ENCODE results near the gene RERE.
"Not testable (repeated sequence)": the region's sequence is repeated elsewhere in the genome, so short reads cannot be mapped to it uniquely, and the experiment has no call there.

The RERE gene

GRCh38 chr1:8598783-8599182 lies 218.7 kb downstream of the RERE start:
- peak in 1 of 2 donors; percentile 19 for DNase-seq

DNA sequence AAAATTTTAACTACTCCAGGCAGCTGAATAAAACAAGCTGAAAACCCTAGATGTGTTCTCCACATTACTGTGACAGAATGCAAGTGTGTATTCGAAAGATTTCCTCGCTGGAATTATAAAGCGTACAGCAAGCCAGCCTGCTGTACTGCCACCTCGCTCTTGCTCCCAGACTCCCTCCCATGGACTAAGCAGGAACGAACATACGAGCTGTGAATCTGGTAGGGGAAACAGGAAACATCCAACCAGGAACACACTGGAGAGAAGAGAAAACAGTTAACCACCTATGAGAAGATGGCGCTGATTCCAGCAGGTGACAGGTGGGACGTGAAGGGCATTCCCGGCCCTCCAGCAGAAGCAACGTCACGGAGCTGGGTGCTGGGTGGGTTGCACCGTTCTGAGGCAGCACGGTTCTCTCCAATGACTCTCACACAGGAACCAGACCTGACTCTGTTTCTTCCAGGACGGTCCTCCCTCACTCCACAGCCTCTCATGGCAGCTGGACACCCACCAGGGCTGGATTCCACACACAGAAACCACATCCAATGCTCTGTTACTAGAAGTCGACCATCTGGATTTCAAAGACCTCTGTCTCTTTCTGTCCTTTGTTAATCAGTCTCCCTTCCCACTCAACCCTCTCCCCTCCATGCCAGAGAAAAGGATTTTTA lies 219.2 kb downstream of the RERE start:
- DNase-seq: peak; percentile 47 to 78

DNA sequence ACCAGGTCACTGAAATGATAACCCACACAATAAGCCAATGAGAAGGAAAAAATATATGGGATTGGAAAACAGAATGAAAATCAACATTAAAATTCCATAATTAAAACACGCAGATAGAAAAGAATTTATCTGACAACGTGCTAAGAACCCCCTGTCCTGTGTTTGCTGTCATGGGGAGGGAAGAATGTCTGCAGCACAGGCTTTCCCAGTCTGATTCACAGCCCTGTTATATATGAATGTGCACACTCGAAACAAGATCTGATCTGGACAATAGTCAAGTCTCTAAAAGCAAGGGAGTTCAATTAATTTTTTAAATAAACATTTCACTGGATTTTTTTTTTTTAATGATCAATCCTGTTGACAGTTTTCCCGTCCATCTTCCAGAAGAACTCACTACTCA lies 220.0 kb downstream of the RERE start:
- no peak for DNase-seq

DNA sequence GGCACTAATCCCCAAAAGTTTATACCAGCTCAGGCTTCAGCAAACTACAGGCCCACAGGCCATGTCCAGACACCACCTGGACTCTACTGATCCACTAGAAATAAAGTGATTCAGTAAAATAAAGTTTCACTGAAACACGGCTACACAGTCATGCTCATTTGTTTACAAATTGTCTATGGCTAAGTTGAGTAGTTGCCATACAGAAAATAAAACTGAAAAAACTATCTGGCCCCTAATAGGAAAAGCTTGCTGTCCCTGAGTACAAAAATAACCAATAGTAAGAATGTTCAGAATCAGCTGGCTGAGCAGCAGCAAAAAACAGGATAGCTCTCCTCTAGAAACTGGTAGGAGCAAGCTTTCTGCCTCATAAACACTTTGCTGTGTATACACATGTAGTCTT lies 221.5 kb downstream of the RERE start:
- DNase-seq: no peak

DNA sequence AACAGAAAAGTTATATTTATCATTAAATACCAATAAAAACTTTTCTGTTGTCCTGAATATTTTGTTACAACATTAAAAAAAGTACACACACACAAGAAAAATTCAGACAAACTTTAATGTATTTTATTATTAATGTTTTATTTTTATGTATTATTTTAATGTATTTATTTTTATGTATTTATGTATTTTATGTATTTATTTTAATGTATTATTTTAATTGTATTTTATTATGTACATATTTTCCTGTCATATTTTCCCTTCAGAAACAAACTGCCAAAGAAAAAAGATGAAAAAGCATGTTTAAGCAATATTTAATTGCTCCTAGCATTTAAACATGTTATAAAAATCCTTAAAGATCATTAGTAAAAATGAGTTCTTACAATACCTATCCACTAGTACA lies 222.1 kb downstream of the RERE start:
- no peak for DNase-seq

DNA sequence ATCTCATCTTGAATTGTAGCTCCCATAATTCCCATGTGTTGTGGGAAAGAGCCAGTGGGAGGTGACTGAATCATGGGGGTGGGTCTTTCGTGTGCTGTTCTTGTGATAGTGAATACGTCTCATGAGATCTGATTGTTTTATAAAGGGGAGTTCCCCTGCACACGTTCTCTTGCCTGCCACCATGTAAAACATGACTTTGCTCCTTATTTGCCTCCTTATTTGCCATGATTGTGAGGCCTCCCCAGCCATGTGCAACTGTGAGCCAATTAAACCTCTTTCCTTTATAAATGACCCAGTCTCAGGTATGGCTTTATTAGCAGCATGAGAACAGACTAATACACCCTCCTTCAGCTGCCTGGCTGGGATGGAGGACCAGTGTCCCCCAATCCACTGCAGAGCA lies 224.1 kb downstream of the RERE start:
- not testable (repeated sequence) for DNase-seq

GRCh38 chr1:8591569-8591968 lies 225.9 kb downstream of the RERE start:
- DNase-seq: no peak

GRCh38 chr1:8590721-8591351 lies 226.6 kb downstream of the RERE start:
- no peak for DNase-seq

- DNase-seq: no peak
Measured at GRCh38 chr1:8589571-8589970, 227.9 kb downstream of the RERE start.

DNA sequence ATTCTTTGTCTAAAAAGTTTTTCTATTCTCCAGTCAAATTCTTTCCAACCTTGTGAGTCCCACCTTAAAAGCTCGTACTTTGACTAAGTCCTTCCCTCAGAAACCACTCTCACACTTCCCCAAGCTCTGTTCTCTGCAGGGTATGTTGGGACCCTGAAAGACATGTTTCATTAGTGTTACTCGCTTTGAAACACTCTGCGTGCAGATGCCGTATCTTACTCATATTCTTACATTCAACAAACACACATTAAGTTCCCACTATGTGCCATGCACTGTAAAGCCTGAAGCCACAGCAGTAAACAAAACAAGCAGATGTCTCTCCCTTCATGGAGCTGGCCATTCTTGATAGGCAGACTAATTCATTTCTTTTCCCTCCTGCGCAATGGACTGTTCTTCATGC lies 229.7 kb downstream of the RERE start:
- no peak for DNase-seq

DNA sequence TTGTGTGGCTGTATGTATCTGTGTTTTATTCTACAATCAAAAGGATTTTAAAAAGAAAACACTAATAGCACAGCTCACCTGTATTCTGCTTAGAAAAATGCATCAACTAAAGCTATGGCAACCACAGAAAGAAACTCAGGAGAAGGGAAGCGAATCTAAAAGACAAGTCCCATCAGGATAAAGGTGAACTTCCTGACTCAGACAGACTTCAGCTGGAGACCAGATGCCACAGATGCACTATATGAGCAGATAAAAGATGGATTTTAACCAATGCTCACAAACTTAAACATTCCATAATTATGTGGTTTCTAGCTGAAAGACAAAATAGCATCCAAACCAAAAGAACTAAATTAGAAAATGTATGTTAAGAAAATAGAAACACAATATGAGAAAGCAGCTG lies 231.0 kb downstream of the RERE start:
- DNase-seq: no peak

GRCh38 chr1:8584316-8584715 lies 233.1 kb downstream of the RERE start:
- no peak for DNase-seq

DNA sequence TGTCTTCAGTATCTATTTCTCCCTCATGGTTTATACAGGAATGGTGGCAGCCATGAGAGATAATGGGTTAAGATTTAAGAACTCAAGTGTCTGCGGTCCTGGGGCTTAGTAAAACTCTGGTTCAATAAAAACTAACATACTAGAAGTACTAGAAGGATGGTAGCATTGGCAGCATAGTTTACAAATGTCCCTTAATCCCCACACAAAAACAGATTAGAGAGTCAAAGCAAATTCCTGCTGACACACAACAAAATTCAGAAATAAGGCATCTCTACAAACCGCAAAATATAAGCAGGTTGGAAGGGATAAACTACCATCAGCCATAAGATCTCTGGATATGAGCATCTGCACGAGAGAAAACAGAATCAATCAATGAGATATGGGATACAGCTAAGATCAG lies 234.4 kb downstream of the RERE start:
- no peak for DNase-seq

GRCh38 chr1:8580566-8580965 lies 236.9 kb downstream of the RERE start:
- DNase-seq: no peak

DNA sequence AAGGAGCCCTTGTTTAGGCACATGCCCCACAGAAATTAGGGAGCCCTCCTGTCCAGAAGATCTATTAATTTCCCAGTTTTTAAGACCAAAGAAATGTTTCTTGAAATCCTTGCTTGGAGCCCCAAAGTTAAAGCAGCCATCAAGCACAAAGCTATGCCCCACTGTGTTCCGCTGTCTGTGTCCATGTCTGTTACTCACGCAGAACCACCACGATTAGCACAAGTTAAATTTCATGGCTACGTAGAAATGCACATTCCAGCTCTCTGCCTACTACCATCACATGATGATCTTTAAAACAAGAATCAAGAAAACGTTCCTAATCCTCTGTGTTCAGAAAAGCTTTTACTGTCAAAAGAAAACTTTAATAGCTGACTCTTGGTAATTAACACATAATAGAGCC lies 238.5 kb downstream of the RERE start:
- DNase-seq: no peak

DNA sequence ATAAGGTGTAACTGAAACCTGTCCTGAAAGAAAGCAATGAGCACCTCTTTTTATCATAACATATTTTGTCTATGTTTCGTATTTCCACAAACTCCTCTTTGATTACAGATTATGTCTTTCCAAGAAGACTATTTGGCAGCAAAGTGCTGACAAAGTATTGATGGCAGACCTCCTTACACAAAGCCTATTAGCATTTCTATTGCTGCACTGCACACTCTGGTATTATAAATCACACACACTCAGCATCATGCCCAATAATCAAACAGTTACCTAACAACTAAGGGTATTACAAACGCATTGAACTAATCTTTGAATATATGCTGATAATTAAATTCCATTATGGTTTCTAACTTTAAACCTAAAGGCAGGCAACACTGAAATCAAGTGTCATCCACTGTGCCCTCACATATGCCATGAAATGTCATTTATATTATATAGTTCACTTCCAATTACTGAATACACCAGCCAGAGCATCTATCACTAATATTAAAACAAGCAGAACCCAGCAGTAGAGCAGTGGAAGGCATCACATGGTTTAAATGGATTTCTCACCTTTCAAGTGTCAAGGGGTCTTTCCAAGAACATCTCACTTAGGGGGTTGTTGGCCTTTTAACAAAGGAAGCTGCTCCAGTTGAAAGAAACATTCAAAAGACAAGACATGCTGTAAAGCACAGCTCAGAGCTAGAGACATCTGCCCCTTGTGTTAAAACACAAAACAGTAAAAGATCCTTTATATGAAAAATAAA lies 239.1 kb downstream of the RERE start:
- DNase-seq: no peak

- no peak for DNase-seq
Measured at GRCh38 chr1:8574985-8575384, 242.5 kb downstream of the RERE start.

GRCh38 chr1:8572106-8572505 lies 245.3 kb downstream of the RERE start:
- DNase-seq: no peak

- no peak for DNase-seq
Measured at GRCh38 chr1:8571200-8571984, 246.0 kb downstream of the RERE start.

GRCh38 chr1:8570465-8570864 lies 247.0 kb downstream of the RERE start:
- DNase-seq: no peak

GRCh38 chr1:8569242-8569641 lies 248.2 kb downstream of the RERE start:
- DNase-seq: no peak

- no peak for DNase-seq
Measured at GRCh38 chr1:8568837-8569236, 248.6 kb downstream of the RERE start.

DNA sequence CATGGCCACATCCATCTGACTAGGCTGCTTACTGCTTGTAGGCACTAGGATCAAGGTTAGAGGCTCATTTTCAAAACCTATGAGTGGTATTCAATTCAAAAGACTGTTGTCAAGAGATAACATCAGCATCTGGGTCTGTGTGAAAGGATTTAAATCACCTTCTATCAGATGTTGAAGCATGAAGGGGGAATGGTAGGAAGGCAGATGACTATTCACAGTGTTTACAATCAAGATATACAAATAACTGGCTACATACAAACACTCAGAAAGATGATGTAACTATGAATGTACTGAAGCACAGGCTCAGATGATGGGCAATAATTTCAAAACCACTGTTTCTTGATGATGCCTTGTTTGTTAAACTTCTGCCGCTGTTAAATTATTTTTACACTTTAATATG lies 250.3 kb downstream of the RERE start:
- DNase-seq: no peak
